A673 (cell line): ENCODE data around the gene SESN1.

Experiments
- CTCF ChIP-seq: fragments of 300-800, 200-600 bp; sonication (generic); conservative IDR thresholded peaks from 2 replicates; pipeline ENCODE4 v1.5.1; 2017; ENCODE audit warnings: low read depth, mild to moderate bottlenecking, antibody characterized with exemption, low read length, moderate library complexity, mixed read lengths
- EZH2 ChIP-seq: fragments of 200-600 bp; sonication (generic); IDR thresholded peaks from 2 replicates; pipeline ENCODE4 v1.6.1; 2017; ENCODE audit warnings: borderline replicate concordance, low read depth, mild to moderate bottlenecking, mixed read lengths, antibody characterized with exemption, low read length; ENCODE audit not compliant: poor library complexity, severe bottlenecking

DNA sequence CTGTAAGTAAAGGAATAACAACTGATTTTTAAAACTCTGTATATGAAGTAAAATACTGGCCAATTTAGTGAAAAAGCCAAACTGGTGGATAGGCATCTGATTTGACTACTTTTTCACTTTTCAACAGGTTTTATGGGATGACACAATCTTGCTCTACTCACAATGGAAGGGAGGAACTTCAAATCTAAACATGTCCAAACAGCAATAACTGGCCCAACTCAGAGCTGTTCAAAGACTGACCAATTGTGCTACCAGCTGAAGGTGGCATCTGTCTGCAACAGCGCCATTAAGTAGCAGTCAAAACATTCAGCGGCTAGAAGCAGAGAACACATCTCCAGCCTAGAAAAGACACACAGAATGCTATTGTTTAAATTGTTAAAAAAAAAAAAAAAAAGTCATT, 44.6 kb downstream of the SESN1 start:
- TF ChIP-seq CTCF (no peak), EZH2 (no peak)
